MCF 10A (cell line): ENCODE measurements around the gene ANKRD44. TPM values are rescaled to one million over a fixed set of nuclear protein-coding genes. Genes with fewer than 3 reads are reported as not detected.
A peak's percentile ranks its signal among the peaks of the same experiment; 100 is the strongest.

Source experiments
- BruUV-seq: library from RNA; stranded (reverse); fragments of 400-500 nt; replicated peaks from 2 replicates; lab custom pipeline; 2021; lab: Mats Ljungman, UMichigan
- CTCF ChIA-PET: fragments of 300-600 bp; sonication (Branson Sonifier 250); formaldehyde crosslinking; extraction: SDS; loops from one replicate; lab custom pipeline; 2021; ENCODE audit warnings: antibody characterized with exemption, inconsistent platforms; lab: Yijun Ruan, JAX
- POLR2A ChIA-PET: fragments of 300-600, 350-650 bp; sonication (Branson Sonifier 250); formaldehyde crosslinking; extraction: SDS; loops from one replicate; lab custom pipeline; 2020; ENCODE audit warnings: antibody characterized with exemption, inconsistent platforms; lab: Yijun Ruan, JAX
- DNase-seq: peaks from one replicate; pipeline ENCODE4 v3.0.0-alpha.2; 2018; ENCODE audit not compliant: unreplicated experiment
- H3K27ac Mint-ChIP-seq: one replicate; pipeline ENCODE4 v1.8.0; 2022; ENCODE audit warnings: mild to moderate bottlenecking, low read depth, mixed read lengths; ENCODE audit not compliant: unreplicated experiment
- H3K27me3 Mint-ChIP-seq: one replicate; pipeline ENCODE4 v1.8.0; 2022; ENCODE audit warnings: mixed read lengths; ENCODE audit not compliant: insufficient read depth, unreplicated experiment
- H3K36me3 Mint-ChIP-seq: one replicate; pipeline ENCODE4 v1.8.0; 2022; ENCODE audit warnings: mild to moderate bottlenecking, moderate library complexity, mixed read lengths; ENCODE audit not compliant: insufficient read depth, unreplicated experiment
- H3K4me1 Mint-ChIP-seq: one replicate; pipeline ENCODE4 v1.8.0; 2022; ENCODE audit warnings: mixed read lengths; ENCODE audit not compliant: insufficient read depth, unreplicated experiment
- H3K4me3 Mint-ChIP-seq: one replicate; pipeline ENCODE4 v1.8.0; 2022; ENCODE audit warnings: mild to moderate bottlenecking, moderate library complexity, mixed read lengths; ENCODE audit not compliant: unreplicated experiment
- H3K9me3 Mint-ChIP-seq: one replicate; pipeline ENCODE4 v1.8.0; 2022; ENCODE audit warnings: mixed read lengths; ENCODE audit not compliant: unreplicated experiment
- intact Hi-C: fragments of 100-400 bp; cut with micrococcal nuclease; formaldehyde crosslinking; loops from 2 replicates; pipeline ENCODE4 v1.14.1; 2022
- total RNA-seq: library from RNA; stranded (reverse); gene quantifications from 2 replicates; pipeline ENCODE4 v1.2.3, GENCODE V29; 2022
- TF ChIP-seq, protein P1 (sequence below): fragments of 200-600 bp; IDR thresholded peaks from one replicate; pipeline ENCODE4 v1.8.0; 2022; ENCODE audit warnings: antibody characterized with exemption, mild to moderate bottlenecking; ENCODE audit not compliant: unreplicated experiment

ANKRD44 gene
- total RNA-seq, 1 experiment from 2014 or later, result 6.9 TPM

GRCh38 chr2:196939371-196939770, 371.2 kb downstream of the ANKRD44 start:
- ChIA-PET POLR2A (interaction anchor here (1.0 kb wide), 1 partner anchor 12 kb away, joined by 5 read pairs; no protein-coding TSS in a partner anchor), CTCF (no interaction called here)
- no TSS peak for BruUV-seq
- Mint-ChIP-seq H3K36me3 (no peaks in the 10 kb centered on the region), H3K27me3 (no peaks in the 10 kb centered on the region), H3K27ac (no peak overlapping the region), H3K4me3 (no peak overlapping the region), H3K9me3 (no peaks in the 10 kb centered on the region), H3K4me1 (no peaks in the 10 kb centered on the region)
- TF ChIP-seq, protein P1, sequence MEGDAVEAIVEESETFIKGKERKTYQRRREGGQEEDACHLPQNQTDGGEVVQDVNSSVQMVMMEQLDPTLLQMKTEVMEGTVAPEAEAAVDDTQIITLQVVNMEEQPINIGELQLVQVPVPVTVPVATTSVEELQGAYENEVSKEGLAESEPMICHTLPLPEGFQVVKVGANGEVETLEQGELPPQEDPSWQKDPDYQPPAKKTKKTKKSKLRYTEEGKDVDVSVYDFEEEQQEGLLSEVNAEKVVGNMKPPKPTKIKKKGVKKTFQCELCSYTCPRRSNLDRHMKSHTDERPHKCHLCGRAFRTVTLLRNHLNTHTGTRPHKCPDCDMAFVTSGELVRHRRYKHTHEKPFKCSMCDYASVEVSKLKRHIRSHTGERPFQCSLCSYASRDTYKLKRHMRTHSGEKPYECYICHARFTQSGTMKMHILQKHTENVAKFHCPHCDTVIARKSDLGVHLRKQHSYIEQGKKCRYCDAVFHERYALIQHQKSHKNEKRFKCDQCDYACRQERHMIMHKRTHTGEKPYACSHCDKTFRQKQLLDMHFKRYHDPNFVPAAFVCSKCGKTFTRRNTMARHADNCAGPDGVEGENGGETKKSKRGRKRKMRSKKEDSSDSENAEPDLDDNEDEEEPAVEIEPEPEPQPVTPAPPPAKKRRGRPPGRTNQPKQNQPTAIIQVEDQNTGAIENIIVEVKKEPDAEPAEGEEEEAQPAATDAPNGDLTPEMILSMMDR, result no peak
- DNase-seq, result peak; percentile 50
- intact Hi-C loops, result no loop called here

Other genes starting within 250 kb of the ANKRD44 start
- 179 and 182 TPM in 2 replicates for gene SF3B1, start 124.2 kb upstream of the ANKRD44 start, total RNA-seq
- 21.3 and 22.8 TPM in 2 replicates for gene COQ10B, start 142.8 kb upstream of the ANKRD44 start, total RNA-seq
- 681 and 693 TPM in 2 replicates for gene HSPD1, start 189.1 kb upstream of the ANKRD44 start, total RNA-seq
- 80.0 and 95.2 TPM in 2 replicates for gene HSPE1, start 189.6 kb upstream of the ANKRD44 start, total RNA-seq
- 15.6 and 20.5 TPM in 2 replicates for gene MOB4, start 205.3 kb upstream of the ANKRD44 start, total RNA-seq